NCI-H1417 (cell line): Measurements from ENCODE around the gene C1orf116.
"Not testable (repeated sequence)": the region's sequence is repeated elsewhere in the genome, so short reads cannot be mapped to it uniquely, and the experiment has no call there.

Experiments
- DNase-seq, 3 experiments: peaks; one replicate each; lab custom pipeline; 2025; lab: John Stamatoyannopoulos, UW

C1orf116 gene

GRCh38 chr1:207058878-207059867, 26.6 kb upstream of the C1orf116 start:
- peak in 2 of 3 experiments; percentile 48 to 96 for DNase-seq

- peak in 1 of 3 experiments; percentile 45 for DNase-seq
Measured at GRCh38 chr1:207058252-207058651, 25.7 kb upstream of the C1orf116 start.

GRCh38 chr1:207056673-207057072, 24.1 kb upstream of the C1orf116 start:
- no peak for DNase-seq

- no peak for DNase-seq
Measured at GRCh38 chr1:207055386-207056001, 22.9 kb upstream of the C1orf116 start.

GRCh38 chr1:207054491-207054890, 21.9 kb upstream of the C1orf116 start:
- no peak for DNase-seq

GRCh38 chr1:207052911-207053769, 20.6 kb upstream of the C1orf116 start, which contains the start of gene PFKFB2:
Gene PFKFB2 (plus strand): TSS chr1:207053275. CDS start chr1:207054718, 1,443 bp downstream.
- peak; percentile 99 to 100 (median 100) for DNase-seq

- DNase-seq = peak in 1 of 3 experiments; percentile 58
Measured at GRCh38 chr1:207051191-207051943, 18.8 kb upstream of the C1orf116 start, which contains the start of gene YOD1. Gene YOD1 (minus strand): TSS chr1:207051208. CDS start chr1:207051030, 178 bp downstream.

- DNase-seq = peak; percentile 93 to 100 (median 95)
Measured at GRCh38 chr1:207050480-207051190, 18.1 kb upstream of the C1orf116 start.

- peak; percentile 47 to 78 (median 69) for DNase-seq
Measured at GRCh38 chr1:207049974-207050391, 17.4 kb upstream of the C1orf116 start.

GRCh38 chr1:207049514-207049913, 17.0 kb upstream of the C1orf116 start:
- DNase-seq = no peak

GRCh38 chr1:207049054-207049453, 16.5 kb upstream of the C1orf116 start:
- no peak for DNase-seq

GRCh38 chr1:207048041-207048440, 15.5 kb upstream of the C1orf116 start:
- no peak for DNase-seq

GRCh38 chr1:207047505-207047904, 14.9 kb upstream of the C1orf116 start:
- DNase-seq = no peak

- no peak for DNase-seq
Measured at GRCh38 chr1:207045453-207045852, 12.9 kb upstream of the C1orf116 start.

- not testable (repeated sequence) for DNase-seq
Measured at GRCh38 chr1:207041397-207041796, 8.8 kb upstream of the C1orf116 start.

- no peak for DNase-seq
Measured at GRCh38 chr1:207040181-207040533, 7.6 kb upstream of the C1orf116 start.

GRCh38 chr1:207039380-207040180, 7.0 kb upstream of the C1orf116 start:
- no peak for DNase-seq

- no peak for DNase-seq
Measured at GRCh38 chr1:207036865-207037264, 4.3 kb upstream of the C1orf116 start.

GRCh38 chr1:207035877-207036551, 3.5 kb upstream of the C1orf116 start:
- no peak for DNase-seq
